HG02884 (cell line): ENCODE data around the gene ALS2CL.
"Not testable (repeated sequence)": the region's sequence is repeated elsewhere in the genome, so short reads cannot be mapped to it uniquely, and the experiment has no call there.

Experiments used
- ATAC-seq: cut with Tn5 transposase; IDR thresholded peaks from one replicate; pipeline ENCODE4 v1.9.1; 2021; ENCODE audit warnings: mild to moderate bottlenecking, moderate library complexity; ENCODE audit not compliant: unreplicated experiment

The ALS2CL gene

GRCh38 chr3:46705022-46705530 is 11.6 kb upstream of the ALS2CL start:
- no peak for ATAC-seq

GRCh38 chr3:46704346-46704745 is 10.9 kb upstream of the ALS2CL start:
- ATAC-seq = not testable (repeated sequence)

GRCh38 chr3:46703013-46703520 is 9.6 kb upstream of the ALS2CL start:
- ATAC-seq = no peak

GRCh38 chr3:46702246-46703012 is 8.9 kb upstream of the ALS2CL start:
- no peak for ATAC-seq

- no peak for ATAC-seq
Measured at GRCh38 chr3:46701181-46701939, 7.9 kb upstream of the ALS2CL start, which contains the start of gene TMIE. TMIE (plus strand) TSS chr3:46701392; CDS start chr3:46701488, 96 bp downstream.

GRCh38 chr3:46700772-46701171 is 7.3 kb upstream of the ALS2CL start:
- no peak for ATAC-seq

- no peak for ATAC-seq
Measured at GRCh38 chr3:46699676-46700523, 6.4 kb upstream of the ALS2CL start.

- ATAC-seq = no peak
Measured at GRCh38 chr3:46695962-46696894, 2.7 kb upstream of the ALS2CL start.

- no peak for ATAC-seq
Measured at GRCh38 chr3:46695177-46695961, 1.9 kb upstream of the ALS2CL start.

GRCh38 chr3:46694520-46694919 is 1.0 kb upstream of the ALS2CL start:
- no peak for ATAC-seq

GRCh38 chr3:46693892-46694226 is 380 bp upstream of the ALS2CL start:
- ATAC-seq = no peak

GRCh38 chr3:46692566-46692990 is 901 bp downstream of the ALS2CL start:
- ATAC-seq = no peak

- no peak for ATAC-seq
Measured at GRCh38 chr3:46690798-46691197, 2.7 kb downstream of the ALS2CL start.

- ATAC-seq = no peak
Measured at GRCh38 chr3:46685446-46685845, 8.0 kb downstream of the ALS2CL start.

- no peak for ATAC-seq
Measured at GRCh38 chr3:46684891-46685290, 8.6 kb downstream of the ALS2CL start.

GRCh38 chr3:46682974-46683373 is 10.5 kb downstream of the ALS2CL start:
- ATAC-seq = no peak

- no peak for ATAC-seq
Measured at GRCh38 chr3:46681856-46682540, 11.5 kb downstream of the ALS2CL start.

GRCh38 chr3:46681387-46681786 is 12.1 kb downstream of the ALS2CL start:
- no peak for ATAC-seq
